H1 (cell line): Measurements from ENCODE around the gene GPC6. TPM values are rescaled to one million over a fixed set of nuclear protein-coding genes. Genes with fewer than 3 reads are reported as not detected.

Experiments
- CTCF ChIA-PET: fragments of 300-600 bp; sonication (Branson Sonifier 250); formaldehyde crosslinking; loops from one replicate; lab custom pipeline; 2021; ENCODE audit not compliant: partially characterized antibody; lab: Charles Lee
- POLR2A ChIA-PET: fragments of 300-600 bp; sonication (Branson Sonifier 250); formaldehyde crosslinking; loops from one replicate; lab custom pipeline; 2021; ENCODE audit warnings: inconsistent platforms; ENCODE audit not compliant: partially characterized antibody; lab: Charles Lee
- DNase-seq, 2 experiments: peaks; one replicate each; pipeline versions ENCODE4 v3.0.0 to v3.0.0-alpha.2; 2010 to 2022; ENCODE audit warnings: low spot score in 2 of 2, low read depth in 1 of 2, mixed read lengths in 1 of 2
- FAIRE-seq: peaks from 2 replicates; lab custom pipeline; 2011; peaks lifted over from hg19 to GRCh38; lab: Jason Lieb, UNC
- H2AFZ ChIP-seq: 2 replicates; pipeline ENCODE4 v1.8.1; 2012; ENCODE audit warnings: low read length, inconsistent platforms
- H2AK5ac ChIP-seq: 2 replicates; pipeline ENCODE4 v1.6.1; 2013; ENCODE audit warnings: low read depth, low read length
- H2BK120ac ChIP-seq: replicated peaks from 2 replicates; pipeline ENCODE3; 2013; ENCODE audit warnings: low read depth, low read length, inconsistent platforms
- H2BK12ac ChIP-seq: 2 replicates; pipeline ENCODE4 v1.6.1; 2013; ENCODE audit warnings: low read depth, low read length
- H2BK15ac ChIP-seq: 2 replicates; pipeline ENCODE4 v1.6.1; 2013; ENCODE audit warnings: low read length
- H2BK20ac ChIP-seq: 2 replicates; pipeline ENCODE4 v1.6.1; 2013; ENCODE audit warnings: low read length
- H2BK5ac ChIP-seq: 2 replicates; pipeline ENCODE4 v1.6.1; 2013; ENCODE audit warnings: low read depth, low read length
- H3K14ac ChIP-seq: 2 replicates; pipeline ENCODE4 v1.6.1; 2013; ENCODE audit warnings: inconsistent platforms; ENCODE audit not compliant: insufficient read length
- H3K18ac ChIP-seq: 2 replicates; pipeline ENCODE4 v1.6.1; 2013; ENCODE audit warnings: low read length; ENCODE audit errors: extremely low read depth
- H3K23ac ChIP-seq: 2 replicates; pipeline ENCODE4 v1.6.1; 2013; ENCODE audit warnings: inconsistent platforms; ENCODE audit not compliant: insufficient read length
- H3K23me2 ChIP-seq: 2 replicates; pipeline ENCODE4 v1.6.1; 2013; ENCODE audit warnings: low read depth, low read length
- H3K27ac ChIP-seq: 2 replicates; pipeline ENCODE4 v1.6.1; 2011; ENCODE audit warnings: low read depth, low read length, inconsistent platforms
- H3K27me3 ChIP-seq, 4 experiments: replicated peaks in 1 of 4; 1 replicate in 1 of 4; 2 replicates in 3 of 4; pipeline versions ENCODE4 v1.6.1 to v1.8.1; 2011 to 2013; ENCODE audit warnings: low read length in 3 of 4, mild to moderate bottlenecking in 3 of 4, inconsistent platforms in 2 of 4, mixed read lengths in 2 of 4, moderate library complexity in 1 of 4; ENCODE audit not compliant: control insufficient read depth in 3 of 4, insufficient read depth in 3 of 4; ENCODE audit errors: extremely low read depth in 1 of 4
- H3K36me3 ChIP-seq, 4 experiments: 2 replicates each; pipeline versions ENCODE4 v1.6.1 to v1.8.1; 2011 to 2013; ENCODE audit warnings: mild to moderate bottlenecking in 4 of 4, low read length in 3 of 4, moderate library complexity in 2 of 4, control low read depth in 1 of 4, inconsistent platforms in 1 of 4; ENCODE audit not compliant: insufficient read depth in 4 of 4, control insufficient read depth in 2 of 4
- H3K4ac ChIP-seq: replicated peaks from 2 replicates; pipeline ENCODE3; 2013; ENCODE audit warnings: low read length, low read depth, mixed read lengths, inconsistent platforms; ENCODE audit not compliant: insufficient read length
- H3K4me1 ChIP-seq, 4 experiments: replicated peaks in 1 of 4; 1 replicate in 1 of 4; 2 replicates in 3 of 4; pipeline versions ENCODE4 v1.6.1 to v1.8.1; 2011 to 2013; ENCODE audit warnings: low read length in 3 of 4, inconsistent platforms in 2 of 4, mixed read lengths in 1 of 4; ENCODE audit not compliant: insufficient read depth in 4 of 4, control insufficient read depth in 3 of 4
- H3K4me2 ChIP-seq, 2 experiments: 2 replicates each; pipeline versions ENCODE4 v1.6.1 to v1.8.1; 2011 to 2013; ENCODE audit warnings: low read depth in 2 of 2, low read length in 2 of 2, control low read depth in 1 of 2, inconsistent platforms in 1 of 2, mild to moderate bottlenecking in 1 of 2; ENCODE audit not compliant: insufficient read depth in 1 of 2
- H3K4me3 ChIP-seq, 4 experiments: fragments of 200-600, 300-600 bp in 1 of 4; sonication (generic), shearing (Covaris generic), sonication (Bioruptor Twin) in 1 of 4; 2 replicates each; pipeline versions ENCODE4 v1.5.1 to v1.8.1; 2011 to 2016; ENCODE audit warnings: low read length in 4 of 4, low read depth in 3 of 4, control low read depth in 2 of 4, inconsistent platforms in 2 of 4, mild to moderate bottlenecking in 2 of 4, mixed read lengths in 1 of 4, moderate library complexity in 1 of 4; ENCODE audit not compliant: insufficient read depth in 2 of 4; ENCODE audit errors: extremely low read depth in 1 of 4
- H3K56ac ChIP-seq: replicated peaks from 2 replicates; pipeline ENCODE3; 2013; ENCODE audit warnings: low read depth, mild to moderate bottlenecking, mixed read lengths, low read length, inconsistent platforms; ENCODE audit not compliant: insufficient read length
- H3K79me1 ChIP-seq: 2 replicates; pipeline ENCODE4 v1.6.1; 2013; ENCODE audit warnings: low read depth, low read length, control low read depth
- H3K79me2 ChIP-seq, 2 experiments: 2 replicates each; pipeline versions ENCODE4 v1.6.1 to v1.8.1; 2012 to 2013; ENCODE audit warnings: low read length in 2 of 2, mild to moderate bottlenecking in 2 of 2, inconsistent platforms in 1 of 2; ENCODE audit not compliant: insufficient read depth in 2 of 2, control insufficient read depth in 1 of 2
- H3K9ac ChIP-seq, 4 experiments: replicated peaks in 1 of 4; 1 replicate in 1 of 4; 2 replicates in 3 of 4; pipeline versions ENCODE4 v1.6.1 to v1.8.1; 2011 to 2013; ENCODE audit warnings: low read depth in 3 of 4, low read length in 3 of 4, control low read depth in 2 of 4, mild to moderate bottlenecking in 2 of 4, moderate library complexity in 2 of 4, inconsistent platforms in 1 of 4; ENCODE audit errors: extremely low read depth in 1 of 4
- H3K9me3 ChIP-seq, 2 experiments: 2 replicates each; pipeline versions ENCODE4 v1.6.1 to v1.8.1; 2012 to 2013; ENCODE audit warnings: mild to moderate bottlenecking in 2 of 2, moderate library complexity in 2 of 2, control low read depth in 1 of 2, inconsistent platforms in 1 of 2, low read depth in 1 of 2, low read length in 1 of 2, mixed read lengths in 1 of 2; ENCODE audit not compliant: insufficient read depth in 2 of 2
- H4K20me1 ChIP-seq, 2 experiments: replicated peaks in 1 of 2; 2 replicates each; pipeline versions ENCODE3 to v1.8.1; 2011 to 2013; ENCODE audit warnings: inconsistent platforms in 2 of 2, low read length in 2 of 2, mild to moderate bottlenecking in 1 of 2; ENCODE audit not compliant: insufficient read depth in 2 of 2, control insufficient read depth in 1 of 2
- H4K5ac ChIP-seq: 2 replicates; pipeline ENCODE4 v1.6.1; 2013; ENCODE audit warnings: low read length, low read depth, mixed read lengths, inconsistent platforms; ENCODE audit not compliant: insufficient read length
- H4K8ac ChIP-seq: 2 replicates; pipeline ENCODE4 v1.8.0; 2013; ENCODE audit warnings: mild to moderate bottlenecking, moderate library complexity, low read length, inconsistent platforms; ENCODE audit not compliant: insufficient read depth; ENCODE audit errors: extremely low read depth
- H4K91ac ChIP-seq: replicated peaks from 2 replicates; pipeline ENCODE3; 2013; ENCODE audit warnings: low read length, mixed read lengths, inconsistent platforms; ENCODE audit not compliant: insufficient read length
- BACH1 ChIP-seq: IDR thresholded peaks from 2 replicates; pipeline ENCODE4 v1.6.1; 2012; ENCODE audit warnings: low read length, improper control_type of control experiment
- BRCA1 ChIP-seq: IDR thresholded peaks from 2 replicates; pipeline ENCODE4 v1.6.1; 2012; ENCODE audit warnings: low read depth, low read length, improper control_type of control experiment
- CBX5 ChIP-seq: fragments of 300-800, 300-1000 bp; sonication (generic); IDR thresholded peaks from 2 replicates; pipeline ENCODE4 v1.7.1; 2016; ENCODE audit warnings: antibody characterized with exemption, low read length, low read depth
- CREB1 ChIP-seq: IDR thresholded peaks from 2 replicates; pipeline ENCODE4 v1.6.1; 2012; ENCODE audit warnings: inconsistent platforms
- CTCF ChIP-seq, 3 experiments: IDR thresholded peaks; 1 replicate in 2 of 3; 2 replicates in 1 of 3; pipeline versions ENCODE4 v1.5.1 to v1.6.1; 2011; ENCODE audit warnings: low read length in 3 of 3, mild to moderate bottlenecking in 3 of 3, inconsistent platforms in 2 of 3, low read depth in 1 of 3, moderate library complexity in 1 of 3; ENCODE audit not compliant: insufficient read depth in 1 of 3; ENCODE audit errors: control extremely low read depth in 1 of 3
- E2F6 ChIP-seq: IDR thresholded peaks from 2 replicates; pipeline ENCODE4 v1.6.1; 2012; ENCODE audit warnings: inconsistent platforms
- KDM5A ChIP-seq: fragments of 200-600 bp; IDR thresholded peaks from 2 replicates; pipeline ENCODE4 v1.7.1; 2012; ENCODE audit warnings: mild to moderate bottlenecking, low read length, inconsistent platforms, mixed read lengths
- SAP30 ChIP-seq: fragments of 300-600 bp; sonication (generic); IDR thresholded peaks from 2 replicates; pipeline ENCODE4 v1.7.1; 2012; ENCODE audit warnings: low read length, moderate library complexity, mild to moderate bottlenecking, inconsistent platforms; ENCODE audit not compliant: insufficient read depth, insufficient replicate concordance
- SRF ChIP-seq: IDR thresholded peaks from 2 replicates; pipeline ENCODE4 v1.6.1; 2011; ENCODE audit warnings: mild to moderate bottlenecking, low read depth, low read length, moderate library complexity
- WGBS, 2 experiments: shearing (Covaris generic) in 1 of 2; methylation state at CpG; one replicate each; pipeline versions ENCODE4 v1.1.6 to v1.1.7; 2013 to 2015; ENCODE audit warnings: low lambda C conversion rate in 2 of 2, mixed read lengths in 2 of 2, inconsistent platforms in 1 of 2, low coverage in 1 of 2, missing lambda C conversion rate in 1 of 2; ENCODE audit not compliant: insufficient replicate concordance in 2 of 2, insufficient coverage in 1 of 2, insufficient read length in 1 of 2; ENCODE audit errors: extremely low coverage in 1 of 2, missing lambda C conversion rate in 1 of 2; 5-methylcytosine and 5-hydroxymethylcytosine counted together
- polyA plus RNA-seq, 7 experiments: library from polyadenylated mRNA; depleted of rRNA in 3 of 7; stranded (reverse) in 5 of 7; unstranded in 2 of 7; fragments of >200 nt in 5 of 7; fragments of 200-250 nt in 2 of 7; gene quantifications; 1 replicate in 5 of 7; 2 replicates in 1 of 7; 4 replicates in 1 of 7; pipeline versions ENCODE4 v1.2.1 to v1.2.3, GENCODE V29; 2011 to 2013; ENCODE audit warnings: missing spikeins in 2 of 7, mixed read lengths in 2 of 7
- total RNA-seq: library from RNA; stranded (reverse); fragmentation: NEBNext Ultra II Directional; extraction: Animal tissue kit (Norgen Biotek cat#: 25700); gene quantifications from 2 replicates; pipeline ENCODE4 v1.2.1, GENCODE V29; 2021

The GPC6 gene
- total and polyA plus RNA-seq, 2 of the 8 experiments (the other 6 are each of a cell fraction or from before 2014, with no cell fraction given) = 5.4 to 12.0 TPM

DNA sequence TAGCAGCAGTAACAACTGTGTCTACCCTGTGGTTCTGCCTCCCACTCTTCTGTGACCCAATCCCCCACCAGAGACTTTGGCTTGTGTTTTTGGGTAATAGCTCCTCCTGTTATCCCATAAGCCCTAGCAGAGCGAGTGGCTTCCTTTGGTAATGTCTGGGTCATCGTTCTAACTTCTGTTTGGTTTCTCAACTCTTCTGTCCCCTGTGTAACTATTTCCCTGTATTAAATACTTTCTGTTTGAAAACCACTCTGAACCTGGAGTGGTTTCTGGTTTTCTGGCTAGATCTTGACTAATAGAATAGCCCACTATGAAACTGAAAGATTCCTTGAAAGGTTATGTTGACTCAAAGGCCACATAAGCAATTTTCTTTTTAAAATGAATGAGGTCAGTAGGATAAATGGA is 902.9 kb downstream of the GPC6 start:
- no peaks in the 10 kb centered on the region for H3K4me1 ChIP-seq
- no peak overlapping the region for H3K18ac ChIP-seq
- no peaks in the 10 kb centered on the region for H3K36me3 ChIP-seq
- no peak overlapping the region for H3K56ac ChIP-seq
- no peaks in the 10 kb centered on the region for H3K79me1 ChIP-seq
- H2AFZ ChIP-seq = no peak overlapping the region
- TF ChIP-seq SRF (no peak), SAP30 (no peak), BACH1 (no peak), CTCF (IDR thresholded peaks at IDR 0.05; ENCODE audit: control extremely low read depth in 1 of 3, insufficient read depth in 1 of 3, low read depth in 1 of 3, low read length in 3 of 3) (no peak), E2F6 (no peak), BRCA1 (no peak), KDM5A (no peak), CREB1 (no peak), CBX5 (no peak)
- H2BK120ac ChIP-seq = no peak overlapping the region
- ChIA-PET POLR2A (no interaction called here), CTCF (interaction anchor here (5.1 kb wide), 1 partner anchor 15 kb away, joined by 33 read pairs; no protein-coding TSS in a partner anchor)
- no peak overlapping the region for H2AK5ac ChIP-seq
- H3K23ac ChIP-seq = no peak overlapping the region
- no peaks in the 10 kb centered on the region for H3K9me3 ChIP-seq
- H3K27ac ChIP-seq = no peak overlapping the region
- no peak overlapping the region for H3K4me3 ChIP-seq
- no peak overlapping the region for H2BK5ac ChIP-seq
- no peaks in the 10 kb centered on the region for H3K23me2 ChIP-seq
- no peak overlapping the region for H4K91ac ChIP-seq
- H4K8ac ChIP-seq = no peak overlapping the region
- 91% methylated on average over 2 of the region's 2 CpGs; no CpG with 5 or more reads in 1 of the 2 experiments for WGBS, 2 experiments
- H3K9ac ChIP-seq = no peak overlapping the region
- H2BK12ac ChIP-seq = no peak overlapping the region
- peaks cover 0 to 2% of the 10 kb centered on the region in 2 experiments for H4K20me1 ChIP-seq
- no peak for DNase-seq
- H3K14ac ChIP-seq = no peak overlapping the region
- H2BK20ac ChIP-seq = no peak overlapping the region
- H3K27me3 ChIP-seq = no peaks in the 10 kb centered on the region
- H2BK15ac ChIP-seq = no peak overlapping the region
- no peaks in the 10 kb centered on the region for H3K79me2 ChIP-seq
- no peak overlapping the region for H4K5ac ChIP-seq
- H3K4ac ChIP-seq = no peak overlapping the region
- no peak overlapping the region for H3K4me2 ChIP-seq
- FAIRE-seq = no peak
